GM13977 (cell line): ENCODE measurements around the gene THRB.

ENCODE experiments used
- DNase-seq: peaks from one replicate; pipeline ENCODE4 v3.0.0; 2012; ENCODE audit warnings: low spot score
- CTCF ChIP-seq: IDR thresholded peaks from 2 replicates; pipeline ENCODE4 v1.5.1; 2012; ENCODE audit warnings: mild to moderate bottlenecking, control low read depth; ENCODE audit not compliant: insufficient read depth; ENCODE audit errors: extremely low read depth, missing control alignments
- in situ Hi-C: fragments of 300-500 bp; cut with MboI; formaldehyde crosslinking; loops from one replicate; pipeline ENCODE4 v1.12.0; 2022; ENCODE audit warnings: low sequenced_read_pairs, low pct_unique_long_range_greater_than_20kb, mixed read lengths, inconsistent platforms; ENCODE audit not compliant: unreplicated experiment

THRB gene

GRCh38 chr3:24149032-24149431 lies 345.6 kb downstream of the THRB start:
- no peak for TF ChIP-seq CTCF
- no peak for DNase-seq

GRCh38 chr3:24145981-24146822 lies 348.4 kb downstream of the THRB start:
- no peak for DNase-seq
- TF ChIP-seq CTCF: no peak
- in situ Hi-C loops: no loop called here

More at GRCh38 chr3:24149032-24149431, 345.6 kb downstream of the THRB start:
- in situ Hi-C loops: no loop called here

- TF ChIP-seq CTCF: no peak
- no peak for DNase-seq
- in situ Hi-C loops: no loop called here
Measured at GRCh38 chr3:24145481-24145880, 349.2 kb downstream of the THRB start.

- no peak for DNase-seq
- in situ Hi-C loops: no loop called here
Measured at GRCh38 chr3:24142127-24142526, 352.5 kb downstream of the THRB start.

GRCh38 chr3:24141548-24141947 lies 353.1 kb downstream of the THRB start:
- DNase-seq: no peak
- no peak for TF ChIP-seq CTCF
- in situ Hi-C loops: no loop called here

More at GRCh38 chr3:24142127-24142526, 352.5 kb downstream of the THRB start:
- TF ChIP-seq CTCF: no peak

- no peak for DNase-seq
- TF ChIP-seq CTCF: no peak
- in situ Hi-C loops: no loop called here
Measured at GRCh38 chr3:24139463-24140412, 354.9 kb downstream of the THRB start.
